ENCODE measurements around the gene CDK11B.

CDK11B gene

GRCh38 chr1:1614204-1614953, 44.4 kb downstream of the CDK11B start:
- peak; percentile 63 for DNase-seq

DNA sequence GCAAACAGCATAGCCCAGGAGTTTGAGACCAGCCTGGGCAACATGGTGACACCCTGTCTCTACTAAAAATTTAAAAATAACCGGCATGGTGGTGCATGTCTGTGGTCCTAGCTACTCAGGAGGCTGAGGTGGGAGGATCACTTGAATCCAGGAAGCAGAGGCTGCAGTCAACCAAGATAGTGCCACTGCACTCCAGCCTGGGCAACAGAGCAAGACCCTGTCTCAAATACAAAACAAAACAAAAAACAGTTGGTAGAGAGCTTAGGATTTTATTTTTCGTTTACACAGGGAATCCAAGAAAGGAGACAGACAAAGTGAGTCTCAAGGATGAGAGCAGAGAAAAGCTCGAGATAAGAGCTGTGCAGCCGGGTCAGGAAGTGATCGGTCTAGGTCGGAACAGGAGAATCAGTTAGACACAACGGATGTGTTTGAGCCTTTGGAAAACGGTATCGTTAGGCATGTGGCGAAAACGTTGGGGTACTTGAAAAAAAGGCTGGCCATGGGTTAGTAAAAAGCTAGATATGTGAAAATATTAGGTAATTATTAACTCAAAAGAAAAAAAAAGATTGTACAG, 45.2 kb downstream of the CDK11B start:
- DNase-seq: no peak

DNA sequence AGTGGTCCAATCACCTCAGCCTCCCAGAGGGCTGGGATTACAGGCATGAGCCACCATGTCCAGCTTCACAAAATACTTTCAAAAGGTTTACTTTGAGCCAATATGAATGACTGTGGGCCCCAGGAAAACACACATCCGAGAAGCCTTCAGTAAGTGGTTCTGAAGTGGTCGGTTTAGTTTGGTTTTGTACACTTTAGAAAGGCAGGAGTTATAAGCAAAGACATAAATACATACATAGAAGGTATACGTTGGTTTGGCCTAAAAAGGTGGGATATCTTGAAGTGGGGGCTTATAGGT, 46.8 kb downstream of the CDK11B start:
- DNase-seq: no peak

GRCh38 chr1:1610796-1611195, 48.0 kb downstream of the CDK11B start:
- DNase-seq: no peak

DNA sequence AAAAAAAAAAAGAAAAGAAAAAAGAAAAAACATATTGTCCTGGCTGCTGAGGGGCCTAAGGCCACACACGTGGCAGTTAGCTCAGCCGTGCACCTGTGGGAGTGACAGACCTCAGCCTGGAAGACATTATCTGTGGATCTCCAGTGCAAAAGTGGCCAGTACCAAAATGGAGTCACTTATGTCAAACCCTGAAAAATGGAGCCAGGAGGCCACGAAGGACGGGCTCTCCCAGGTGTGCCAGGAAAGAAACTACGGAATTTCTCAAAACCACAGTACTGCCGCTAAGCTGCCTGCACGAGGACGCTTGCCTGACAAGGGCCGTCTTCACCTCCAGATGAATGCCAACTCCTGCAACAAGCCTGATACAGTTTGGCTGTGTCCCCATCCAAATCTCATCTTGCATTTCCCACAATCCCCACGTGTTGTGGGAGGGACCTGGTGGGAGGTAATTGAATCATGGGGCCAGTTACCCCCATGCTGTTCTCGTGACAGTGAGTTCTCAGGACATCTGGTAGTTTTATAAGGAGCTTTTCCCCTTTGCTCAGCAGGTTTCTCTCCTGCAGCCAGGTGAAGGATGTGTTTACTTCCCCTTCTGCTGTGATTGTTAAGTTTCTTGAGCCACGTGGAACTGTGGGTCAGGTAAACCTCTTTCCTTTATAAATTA, 48.9 kb downstream of the CDK11B start:
- DNase-seq: no peak

DNA sequence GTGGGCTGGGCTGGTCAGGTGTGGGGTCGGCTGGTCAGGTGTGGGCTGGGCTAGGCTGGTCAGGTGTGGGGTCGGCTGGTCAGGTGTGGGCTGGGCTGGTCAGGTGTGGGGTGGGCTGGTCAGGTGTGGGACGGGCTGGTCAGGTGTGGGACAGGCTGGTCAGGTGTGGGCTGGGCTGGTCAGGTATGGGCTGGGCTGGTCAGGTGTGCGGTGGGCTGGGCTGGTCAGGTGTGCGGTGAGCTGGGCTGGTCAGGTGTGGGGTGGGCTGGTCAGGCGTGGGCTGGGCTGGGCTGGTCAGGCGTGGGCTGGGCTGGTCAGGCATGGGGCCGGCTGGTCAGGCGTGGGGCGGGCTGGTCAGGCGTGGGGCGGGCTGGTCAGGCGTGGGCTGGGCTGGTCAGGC, 52.6 kb downstream of the CDK11B start:
- DNase-seq: no peak

GRCh38 chr1:1605724-1606123, 53.1 kb downstream of the CDK11B start:
- no peak for DNase-seq

- DNase-seq: no peak
These were observed 53.7 kb downstream of the CDK11B start for GRCh38 chr1:1605034-1605591.

DNA sequence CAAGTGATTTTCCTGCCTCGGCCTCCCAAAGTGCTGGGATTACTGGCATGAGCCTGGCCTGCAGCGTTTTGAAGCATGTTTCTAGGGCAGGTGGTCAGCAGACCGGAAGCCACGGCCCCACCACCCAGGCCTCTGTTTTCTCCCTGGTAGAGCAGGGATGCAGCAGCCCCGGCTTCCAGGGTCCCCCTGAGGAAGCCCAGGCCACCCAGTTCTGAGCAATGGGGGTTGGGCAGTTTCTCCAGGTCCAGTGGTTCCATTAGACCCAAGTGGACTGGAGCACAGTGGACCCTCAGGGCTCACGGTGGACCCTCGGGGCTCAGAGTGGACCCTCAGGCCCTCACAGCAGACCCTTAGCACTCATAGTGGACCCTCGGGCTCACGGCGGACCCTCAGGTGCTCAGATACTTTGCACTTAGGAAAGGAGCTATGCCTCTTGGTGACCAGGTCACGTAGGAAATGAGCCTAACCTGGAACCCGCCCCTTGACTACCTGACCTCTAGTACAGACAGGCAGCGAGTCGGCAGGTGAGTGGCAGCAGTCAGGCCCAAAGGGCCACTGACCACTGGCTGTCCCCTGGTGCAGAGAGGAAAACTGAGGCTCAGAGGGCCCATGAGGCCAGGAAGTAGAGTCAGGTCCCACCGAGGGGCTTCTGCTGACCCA, 54.3 kb downstream of the CDK11B start:
- DNase-seq: no peak

DNA sequence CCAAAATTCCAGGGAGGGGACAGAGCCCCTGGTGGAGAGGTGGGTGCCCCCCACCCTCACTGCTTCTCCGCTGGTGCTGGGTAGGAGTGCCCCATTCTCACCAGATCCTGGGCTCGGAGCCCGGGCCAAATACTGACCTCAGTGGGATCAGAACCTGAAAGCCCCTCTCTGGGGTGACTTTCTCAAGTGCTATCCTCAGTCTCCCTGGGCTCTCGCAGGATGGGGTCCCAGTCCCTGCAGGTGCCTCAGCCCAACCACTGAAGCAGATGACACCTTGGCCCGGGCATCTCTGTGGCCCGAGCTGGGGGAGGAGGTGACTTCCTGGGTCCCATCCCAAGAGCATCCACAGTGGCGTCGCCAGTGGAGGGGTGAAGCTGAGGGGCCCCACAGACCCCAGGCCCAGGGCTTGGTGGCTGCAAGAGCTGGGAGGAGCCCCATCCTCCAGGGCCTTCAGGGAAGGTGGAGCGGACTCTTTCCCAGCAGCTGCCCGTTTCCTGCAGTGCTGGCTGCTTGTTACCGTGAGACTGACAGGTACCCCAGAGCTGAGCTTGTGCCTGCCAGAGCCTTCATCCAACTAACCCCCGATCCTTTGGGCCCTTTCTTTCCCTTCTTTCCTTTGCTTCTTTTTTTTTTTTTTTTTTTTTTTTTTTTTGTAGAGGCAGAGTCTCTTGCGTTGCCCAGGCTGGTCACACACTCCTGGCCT, 55.0 kb downstream of the CDK11B start:
- DNase-seq: no peak

DNA sequence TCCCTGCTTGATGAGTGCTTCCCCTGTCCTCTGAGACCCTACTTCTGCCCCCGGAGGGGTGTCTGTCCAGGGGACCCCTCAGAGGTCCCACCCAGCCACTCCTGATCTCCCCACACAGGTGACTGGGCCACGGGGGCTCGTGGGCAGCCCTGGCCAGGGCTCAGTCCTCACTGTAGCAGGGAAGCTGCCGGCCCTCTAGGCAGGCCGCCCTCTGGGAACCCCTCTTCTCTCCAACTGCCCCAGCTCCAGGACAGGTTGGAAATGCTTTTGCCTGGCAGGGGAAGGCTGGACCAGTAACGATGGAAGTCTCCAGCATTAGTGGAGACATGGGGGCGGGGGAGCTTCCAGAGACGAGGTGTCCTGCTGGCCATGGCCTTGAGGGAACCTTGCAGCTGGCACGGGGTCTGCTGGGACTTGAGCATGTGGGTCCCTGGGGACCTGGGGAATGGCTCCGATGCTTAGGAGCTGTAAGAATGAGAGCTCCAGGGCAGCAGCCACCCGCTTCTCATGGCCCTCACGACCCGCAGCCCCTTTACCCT, 55.8 kb downstream of the CDK11B start:
- no peak for DNase-seq

DNA sequence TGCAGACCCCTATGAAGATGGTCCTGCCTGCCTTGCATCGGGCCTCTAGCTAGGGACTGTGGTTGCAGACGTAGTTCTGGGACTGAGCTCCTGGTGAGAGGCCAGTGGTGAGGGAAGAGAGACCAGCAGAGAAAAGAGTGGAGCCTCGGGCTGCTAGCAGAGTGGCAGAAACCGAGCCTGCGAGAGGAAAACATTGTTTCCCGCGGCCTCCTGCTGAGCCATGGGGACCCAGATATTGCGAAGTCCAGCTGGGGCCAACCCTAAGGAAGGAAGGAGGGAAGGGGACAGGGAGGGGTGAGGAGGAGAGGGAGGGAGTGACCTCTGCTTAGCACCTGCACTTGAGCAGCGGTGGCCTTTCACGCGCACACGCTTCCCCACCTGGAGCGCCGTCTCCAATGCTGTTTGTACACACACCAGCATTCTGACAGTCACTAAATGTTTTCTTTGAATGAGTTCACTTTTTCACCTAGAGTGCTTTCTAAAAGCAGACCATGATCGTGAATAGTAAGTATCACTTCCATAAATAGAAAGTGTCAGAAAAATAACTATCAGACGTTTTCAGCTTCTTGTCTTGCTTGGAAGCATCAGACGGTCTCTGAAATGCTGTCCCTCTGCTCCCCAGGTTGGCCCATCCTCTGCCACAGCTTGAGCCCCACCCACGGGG, 56.4 kb downstream of the CDK11B start:
- no peak for DNase-seq

- DNase-seq: no peak
These were observed 57.1 kb downstream of the CDK11B start for GRCh38 chr1:1601564-1602303.

GRCh38 chr1:1600861-1601563, 57.8 kb downstream of the CDK11B start:
- DNase-seq: no peak

DNA sequence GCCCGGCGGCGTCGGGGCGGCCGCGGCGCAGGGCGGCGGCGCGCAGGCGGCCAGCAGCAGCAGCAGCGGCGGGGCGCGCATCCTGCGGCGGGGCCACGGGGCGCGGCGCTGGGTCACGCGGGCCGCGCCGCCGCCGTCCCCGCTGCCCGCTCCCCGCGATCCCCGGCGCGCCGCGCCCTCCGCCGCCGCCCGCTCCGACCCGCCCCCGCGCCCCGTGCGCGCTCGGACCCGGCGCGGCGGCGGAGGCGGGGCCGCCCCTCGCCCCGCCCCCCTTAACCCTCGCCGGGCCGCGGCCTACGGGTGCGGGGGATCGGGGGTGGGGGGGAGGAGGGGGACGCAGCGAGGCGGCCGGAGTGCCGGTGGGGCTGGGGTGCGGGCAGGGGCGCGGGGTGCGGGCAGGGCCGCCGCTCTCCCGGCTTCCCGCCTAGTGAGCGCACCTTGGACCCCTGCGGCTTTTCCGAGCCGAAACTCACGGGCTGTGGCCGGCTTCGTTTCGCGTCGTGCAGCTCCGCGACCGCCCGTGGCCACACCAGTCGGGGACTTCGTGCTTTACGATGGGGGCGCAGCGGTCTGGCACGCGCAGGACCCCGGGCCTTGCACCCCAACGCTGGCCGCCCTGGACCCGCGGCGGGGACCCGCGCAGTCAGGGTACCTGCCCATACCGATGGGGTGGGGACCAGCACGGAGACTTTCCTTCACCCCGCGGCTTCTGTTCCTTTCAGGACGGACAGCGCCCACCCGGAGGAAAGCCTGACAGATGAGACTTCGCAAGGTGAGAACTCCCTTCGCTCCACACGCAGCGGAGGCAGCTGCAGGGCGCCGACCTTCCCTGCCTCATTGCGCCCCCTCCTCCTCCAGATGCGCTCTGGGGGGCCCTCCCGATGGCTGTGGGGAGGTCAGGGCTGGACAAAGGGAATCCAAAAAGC, 58.6 kb downstream of the CDK11B start, which contains the start of gene FNDC10:
FNDC10 (minus strand) TSS at position 201 of the 926 bp plus-strand sequence; CDS start at position 81, 120 bp downstream.
- DNase-seq: no peak

DNA sequence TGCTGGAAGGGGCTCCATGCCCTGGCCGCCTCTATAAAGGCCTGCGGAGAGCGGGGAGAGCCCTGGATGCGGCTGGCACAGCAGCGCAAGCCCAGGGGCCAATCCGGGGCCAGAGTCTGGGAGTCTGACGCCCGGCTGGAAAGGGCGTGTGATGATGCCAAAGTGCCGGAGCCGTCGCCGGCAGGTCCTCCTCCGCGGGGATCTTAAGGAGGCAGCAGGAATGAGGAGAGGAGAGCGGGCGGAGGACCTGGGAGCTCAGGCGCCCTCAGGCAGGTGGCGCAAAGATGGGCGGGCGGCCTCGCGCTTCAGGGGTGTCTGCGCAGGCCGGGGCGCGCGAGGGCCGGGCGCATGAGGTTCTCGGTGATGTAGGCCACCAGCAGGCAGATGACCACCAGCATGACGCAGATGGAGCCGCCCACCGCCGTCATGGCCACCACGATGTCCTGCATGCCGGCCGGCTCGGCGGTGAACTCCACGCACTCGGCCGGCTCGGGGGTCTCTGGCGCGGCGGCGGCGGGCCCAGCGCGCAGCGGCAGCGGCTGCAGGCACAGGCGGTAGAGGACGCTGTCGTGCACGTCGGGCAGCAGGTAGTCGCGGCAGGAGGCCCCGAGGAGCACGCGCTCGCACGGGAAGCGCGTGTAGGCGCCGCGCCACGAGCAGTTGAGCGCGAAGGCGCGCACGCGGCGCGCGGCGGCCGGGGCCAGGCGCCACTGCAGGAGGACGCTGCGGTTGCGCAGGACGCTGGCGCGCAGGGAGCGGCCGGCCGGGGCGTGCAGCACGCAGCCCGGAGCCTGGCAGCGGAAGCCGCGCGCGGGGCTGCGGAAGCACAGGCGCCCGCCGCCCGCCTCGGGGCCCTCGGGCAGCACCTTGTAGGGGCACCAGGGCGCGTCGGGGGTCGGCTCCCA, 59.5 kb downstream of the CDK11B start:
- peak; percentile 29 for DNase-seq

DNA sequence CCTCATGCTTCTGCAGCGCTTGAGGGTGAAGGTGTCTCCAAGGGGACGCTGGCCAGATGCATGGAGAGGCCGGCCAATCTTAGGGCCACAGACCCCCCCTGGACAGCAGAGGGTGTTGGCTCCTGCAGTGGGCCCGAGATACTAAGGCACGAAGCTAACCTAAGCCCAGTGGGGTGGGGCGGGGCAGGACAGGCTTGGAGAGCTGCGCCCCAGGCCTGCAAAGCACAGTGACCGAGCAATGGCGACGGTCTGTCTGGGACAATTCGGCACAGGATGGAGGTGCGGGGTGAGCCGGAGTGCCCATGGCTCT, 60.1 kb downstream of the CDK11B start:
- DNase-seq: no peak

GRCh38 chr1:1598051-1598719, 60.6 kb downstream of the CDK11B start:
- no peak for DNase-seq
